HG03064 (cell line): ENCODE results near the gene ASB10.

Source experiments
- ATAC-seq: cut with Tn5 transposase; IDR thresholded peaks from one replicate; pipeline ENCODE4 v1.9.1; 2021; ENCODE audit warnings: low read depth; ENCODE audit not compliant: unreplicated experiment

Gene ASB10

DNA sequence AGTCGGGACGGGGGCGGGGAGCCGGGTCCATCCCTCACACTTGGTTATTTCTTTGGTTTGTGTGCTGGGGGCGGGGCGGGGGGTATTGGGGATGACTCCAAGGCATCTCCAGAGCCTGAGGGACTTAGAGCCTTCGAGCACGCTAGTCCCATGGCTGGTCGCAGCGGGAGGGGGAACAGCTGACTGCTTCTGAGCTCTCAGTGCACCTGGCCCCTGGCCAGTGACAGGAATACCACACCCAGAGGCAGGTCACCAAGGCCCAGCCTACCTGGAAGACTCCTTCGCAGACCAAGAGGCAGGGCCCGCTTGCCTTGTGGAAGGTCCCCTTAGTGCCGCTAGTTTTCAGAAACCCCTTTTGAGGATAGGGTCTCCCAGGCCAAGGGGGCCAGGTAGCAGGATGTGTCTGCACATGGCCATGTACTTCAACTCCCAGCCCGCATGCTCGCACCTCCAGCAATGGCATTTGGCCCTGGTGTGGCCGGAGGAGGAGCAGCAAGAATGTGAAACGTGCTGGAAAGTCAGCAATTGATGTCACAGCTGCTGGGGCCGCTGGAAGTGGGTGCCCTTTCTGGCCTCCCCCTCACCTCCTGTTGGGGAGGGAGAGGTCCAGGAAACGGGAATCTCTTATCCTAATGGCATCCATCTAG lies 60.4 kb downstream of the ASB10 start:
- ATAC-seq = no peak

DNA sequence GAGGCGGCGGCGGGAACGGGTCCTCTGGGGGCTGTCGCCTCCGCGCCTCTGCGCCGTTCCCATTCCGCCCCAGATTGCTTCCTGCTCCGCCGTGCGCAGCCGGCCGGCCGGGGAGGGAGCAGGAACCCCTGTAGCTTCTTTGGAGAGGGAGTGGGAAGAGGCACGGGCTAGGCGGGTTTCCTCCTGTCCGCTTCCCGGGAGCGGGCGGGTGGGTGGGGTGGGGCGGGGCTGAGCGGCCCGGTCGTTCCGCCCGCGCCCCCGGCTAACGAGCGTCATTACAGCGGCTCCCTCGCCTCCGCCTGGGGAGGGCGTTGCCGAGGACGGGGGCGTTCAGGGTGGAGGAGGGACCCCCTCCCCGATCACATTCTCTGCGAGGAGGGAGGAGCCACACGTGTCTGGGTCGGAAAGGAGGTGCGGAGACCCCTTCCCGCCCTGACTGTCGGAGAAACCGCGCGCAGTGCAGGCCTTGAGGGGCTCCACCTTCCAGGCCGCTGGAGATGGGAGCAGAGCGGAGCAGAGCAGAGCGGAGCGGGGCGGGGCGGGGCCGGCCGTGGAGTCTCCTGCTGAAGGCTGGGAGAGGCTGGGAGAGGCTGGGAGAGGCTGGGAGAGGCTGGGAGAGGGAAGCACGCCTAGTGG lies 61.1 kb downstream of the ASB10 start:
- no peak for ATAC-seq
